Endothelial cell of umbilical vein (primary cell): ENCODE measurements around the gene KAT6B. TPM values are rescaled to one million over a fixed set of nuclear protein-coding genes. Genes with fewer than 3 reads are reported as not detected.

Source experiments
- BruUV-seq: library from RNA; stranded (reverse); fragments of 400-500 nt; replicated peaks from 2 replicates; lab custom pipeline; 2021; lab: Mats Ljungman, UMichigan
- CTCF ChIA-PET: fragments of 300-600, 350-600 bp; sonication (Branson Sonifier 250); formaldehyde crosslinking; loops from one replicate; lab custom pipeline; 2021; ENCODE audit warnings: antibody characterized with exemption, inconsistent platforms; lab: Charles Lee
- POLR2A ChIA-PET: fragments of 300-600, 350-600 bp; sonication (Branson Sonifier 250); formaldehyde crosslinking; loops from one replicate; lab custom pipeline; 2021; ENCODE audit warnings: antibody characterized with exemption, inconsistent platforms; lab: Charles Lee
- DNase-seq: peaks from one replicate; pipeline ENCODE4 v3.0.0-alpha.2; 2011; ENCODE audit warnings: low read depth, low spot score
- FAIRE-seq: peaks from 2 replicates; lab custom pipeline; 2011; peaks lifted over from hg19 to GRCh38; lab: Jason Lieb, UNC
- H2AFZ ChIP-seq: 2 replicates; pipeline ENCODE4 v1.6.0; 2012; ENCODE audit warnings: low read depth, low read length, control low read depth, inconsistent platforms
- H3K27ac ChIP-seq: 2 replicates; pipeline ENCODE4 v1.5.1; 2011; ENCODE audit warnings: low read depth, mild to moderate bottlenecking, control low read depth, low read length, moderate library complexity; ENCODE audit not compliant: insufficient read depth
- H3K27me3 ChIP-seq, 2 experiments: 2 replicates each; pipeline versions ENCODE4 v1.6.0 to v1.6.1; 2011; ENCODE audit warnings: low read length in 2 of 2, mixed read lengths in 1 of 2; ENCODE audit not compliant: control insufficient read depth in 2 of 2, insufficient read depth in 2 of 2
- H3K36me3 ChIP-seq, 2 experiments: 2 replicates in 1 of 2; 3 replicates in 1 of 2; pipeline ENCODE4 v1.5.1; 2011; ENCODE audit warnings: low read length in 2 of 2, mild to moderate bottlenecking in 1 of 2, moderate library complexity in 1 of 2; ENCODE audit not compliant: control insufficient read depth in 2 of 2, insufficient read depth in 2 of 2; ENCODE audit errors: extremely low read depth in 1 of 2
- H3K4me1 ChIP-seq: 3 replicates; pipeline ENCODE4 v1.5.1; 2011; ENCODE audit warnings: mild to moderate bottlenecking, low read length; ENCODE audit not compliant: control insufficient read depth, insufficient read depth; ENCODE audit errors: extremely low read depth
- H3K4me2 ChIP-seq: 2 replicates; pipeline ENCODE4 v1.6.1; 2011; ENCODE audit warnings: low read length, control low read depth, mixed read lengths; ENCODE audit not compliant: insufficient read depth
- H3K4me3 ChIP-seq, 3 experiments: fragments of 200-600 bp in 1 of 3; sonication (generic), shearing (Covaris generic) in 1 of 3; replicated peaks in 1 of 3; 2 replicates each; pipeline ENCODE4 v1.5.1; 2011 to 2016; ENCODE audit warnings: control low read depth in 3 of 3, low read length in 3 of 3, mild to moderate bottlenecking in 2 of 3, inconsistent platforms in 1 of 3, low read depth in 1 of 3, moderate library complexity in 1 of 3; ENCODE audit not compliant: insufficient read depth in 1 of 3
- H3K79me2 ChIP-seq: 2 replicates; pipeline ENCODE4 v1.6.0; 2012; ENCODE audit warnings: low read length, inconsistent platforms; ENCODE audit not compliant: control insufficient read depth, insufficient read depth
- H3K9ac ChIP-seq: replicated peaks from 2 replicates; pipeline ENCODE3; 2011; ENCODE audit warnings: low read length, control low read depth; ENCODE audit not compliant: insufficient read depth; ENCODE audit errors: extremely low read depth
- H3K9me1 ChIP-seq: replicated peaks from 3 replicates; pipeline ENCODE4 v1.6.0; 2011; ENCODE audit warnings: mild to moderate bottlenecking, low read length; ENCODE audit not compliant: control insufficient read depth, insufficient read depth; ENCODE audit errors: extremely low read depth
- H3K9me3 ChIP-seq: replicated peaks from 2 replicates; pipeline ENCODE4 v1.5.1; 2012; ENCODE audit warnings: low read length, inconsistent platforms; ENCODE audit not compliant: control insufficient read depth, insufficient read depth
- H4K20me1 ChIP-seq: replicated peaks from 2 replicates; pipeline ENCODE3; 2011; ENCODE audit warnings: mild to moderate bottlenecking, low read length; ENCODE audit not compliant: control insufficient read depth, insufficient read depth; ENCODE audit errors: extremely low read depth
- EZH2 ChIP-seq: IDR thresholded peaks from 2 replicates; pipeline ENCODE4 v1.6.1; 2012; ENCODE audit warnings: borderline replicate concordance, low read depth, mild to moderate bottlenecking, moderate library complexity, low read length, inconsistent platforms; ENCODE audit not compliant: severe bottlenecking
- FOS ChIP-seq: IDR thresholded peaks from 2 replicates; pipeline ENCODE4 v1.6.1; 2011; ENCODE audit warnings: mild to moderate bottlenecking, low read length, moderate library complexity, borderline replicate concordance; ENCODE audit not compliant: insufficient read depth
- GATA2 ChIP-seq: IDR thresholded peaks from 2 replicates; pipeline ENCODE4 v1.7.0; 2011; ENCODE audit warnings: low read depth, mild to moderate bottlenecking, moderate library complexity, mixed read lengths, low read length; ENCODE audit not compliant: insufficient read length, insufficient read depth
- JUN ChIP-seq: IDR thresholded peaks from 2 replicates; pipeline ENCODE4 v1.6.1; 2011; ENCODE audit warnings: borderline replicate concordance, low read depth; ENCODE audit not compliant: insufficient read length, insufficient read depth
- MAX ChIP-seq: IDR thresholded peaks from 2 replicates; pipeline ENCODE4 v1.6.1; 2011; ENCODE audit not compliant: insufficient read depth, insufficient read length
- MYC ChIP-seq: IDR thresholded peaks from one replicate; pipeline ENCODE4 v1.6.1; 2011; ENCODE audit warnings: mild to moderate bottlenecking, low read depth, low read length
- POLR2A ChIP-seq: IDR thresholded peaks from 2 replicates; pipeline ENCODE4 v1.6.1; 2012; ENCODE audit warnings: low read depth, mild to moderate bottlenecking, control low read depth, low read length
- POLR2AphosphoS5 ChIP-seq: IDR thresholded peaks from 2 replicates; pipeline ENCODE4 v1.6.1; 2012; ENCODE audit warnings: low read depth, mild to moderate bottlenecking, control low read depth, low read length, moderate library complexity; ENCODE audit not compliant: insufficient read depth
- dilution Hi-C: fragments of 300-500 bp; cut with MboI; formaldehyde crosslinking; loops from one replicate; pipeline ENCODE4 v1.15.0; 2019; ENCODE audit warnings: low sequenced_read_pairs; ENCODE audit not compliant: extremely low pct_ligation_motif_present
- intact Hi-C: fragments of 100-400 bp; cut with micrococcal nuclease; formaldehyde crosslinking; loops from one replicate; pipeline ENCODE4 v1.10.0; 2022
- polyA plus RNA-seq, 4 experiments: library from polyadenylated mRNA; depleted of rRNA in 3 of 4; stranded (reverse) in 3 of 4; unstranded in 1 of 4; fragments of >200 nt; gene quantifications; 2 replicates each; pipeline versions ENCODE4 v1.2.1 to v1.2.3, GENCODE V29; 2011 to 2012; ENCODE audit warnings: missing spikeins in 1 of 4
- total RNA-seq: library from RNA; stranded (reverse); gene quantifications from 2 replicates; pipeline ENCODE4 v1.2.3, GENCODE V29; 2021
- TF ChIP-seq, protein P1 (sequence below), 2 donors: IDR thresholded peaks; 1 replicate in 1 of 2; 2 replicates in 1 of 2; pipeline ENCODE4 v1.5.1; 2011; ENCODE audit warnings: low read length in 2 of 2, mild to moderate bottlenecking in 2 of 2, moderate library complexity in 2 of 2, control low read depth in 1 of 2, inconsistent platforms in 1 of 2, low read depth in 1 of 2; ENCODE audit not compliant: insufficient read depth in 1 of 2; ENCODE audit errors: extremely low read depth in 1 of 2

Gene KAT6B
- total and polyA plus RNA-seq, 2 donors (not counting 3 experiments of a cell fraction or from before 2014, with no cell fraction given): 4.5 to 17.0 TPM

DNA sequence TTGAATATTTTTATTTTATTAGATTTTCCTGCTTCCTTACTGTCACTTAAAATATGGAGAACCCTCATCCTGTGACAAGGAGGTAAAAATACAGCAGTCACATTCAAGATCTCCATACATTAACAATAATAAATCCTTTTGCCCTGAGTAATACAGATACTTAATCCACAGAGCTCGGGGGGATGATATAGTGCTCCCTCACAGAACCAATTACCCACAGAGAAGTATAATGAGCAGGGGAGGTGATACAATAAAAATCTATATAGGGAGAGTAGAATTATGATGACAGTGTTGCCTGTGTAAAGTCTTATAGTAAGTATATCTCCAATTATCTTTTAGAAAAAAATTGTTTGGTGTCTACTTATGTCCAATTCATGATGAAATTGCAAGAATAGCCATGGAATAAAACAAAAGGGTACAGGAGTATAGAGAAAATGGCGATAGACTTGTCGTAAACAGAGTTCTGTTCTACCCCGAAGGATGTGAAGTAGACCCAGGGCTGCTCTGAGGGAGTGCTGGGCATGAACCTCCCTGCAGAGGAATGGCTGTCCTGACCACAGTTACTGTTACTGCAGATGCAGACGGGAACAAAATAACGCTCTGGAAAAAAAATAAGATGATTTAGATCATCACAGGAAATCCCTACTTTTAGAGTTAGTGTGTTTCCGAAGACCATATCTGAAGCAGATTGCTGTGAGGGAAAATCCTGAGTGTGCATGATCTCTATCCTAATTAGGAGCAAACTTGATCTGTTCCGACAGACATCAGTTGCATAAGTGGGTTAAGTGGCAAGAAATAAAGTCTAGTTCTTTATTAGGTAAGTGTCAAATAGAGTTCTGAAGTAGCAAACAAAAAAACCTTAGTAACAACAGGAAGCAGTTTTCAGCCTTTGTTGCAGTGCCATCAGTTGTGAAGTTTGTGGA lies 123.7 kb downstream of the KAT6B start:
- no peaks in the 10 kb centered on the region for H3K79me2 ChIP-seq
- CTCF ChIA-PET: interaction anchor here (0.6 to 1.0 kb wide), 2 partner anchors 25 to 141 kb away, joined by 3 read pairs; no protein-coding TSS in a partner anchor

GRCh38 chr10:74953214-74953613 lies 126.8 kb downstream of the KAT6B start:
- intact Hi-C loops (no loop called here), dilution Hi-C loops (no loop called here)
- H3K27ac ChIP-seq: no peak overlapping the region
- H3K4me3 ChIP-seq: no peak overlapping the region
- H3K9ac ChIP-seq: no peak overlapping the region
- POLR2A ChIA-PET: no interaction called here
- H3K79me2 ChIP-seq: no peaks in the 10 kb centered on the region
- H3K27me3 ChIP-seq: no peaks in the 10 kb centered on the region
- FAIRE-seq (no peak), DNase-seq (no peak)
- no peaks in the 10 kb centered on the region for H3K36me3 ChIP-seq
- H3K4me1 ChIP-seq: no peaks in the 10 kb centered on the region
- H3K4me2 ChIP-seq: no peak overlapping the region
- CTCF ChIA-PET: no interaction called here
- H3K9me1 ChIP-seq: no peaks in the 10 kb centered on the region
- H3K9me3 ChIP-seq: no peaks in the 10 kb centered on the region
- H4K20me1 ChIP-seq: peaks cover 2% of the 10 kb centered on the region
- TF ChIP-seq MAX: no peak
- no peak for TF ChIP-seq FOS
- TF ChIP-seq POLR2AphosphoS5: no peak
- no peak for TF ChIP-seq POLR2A
- TF ChIP-seq, protein P1, sequence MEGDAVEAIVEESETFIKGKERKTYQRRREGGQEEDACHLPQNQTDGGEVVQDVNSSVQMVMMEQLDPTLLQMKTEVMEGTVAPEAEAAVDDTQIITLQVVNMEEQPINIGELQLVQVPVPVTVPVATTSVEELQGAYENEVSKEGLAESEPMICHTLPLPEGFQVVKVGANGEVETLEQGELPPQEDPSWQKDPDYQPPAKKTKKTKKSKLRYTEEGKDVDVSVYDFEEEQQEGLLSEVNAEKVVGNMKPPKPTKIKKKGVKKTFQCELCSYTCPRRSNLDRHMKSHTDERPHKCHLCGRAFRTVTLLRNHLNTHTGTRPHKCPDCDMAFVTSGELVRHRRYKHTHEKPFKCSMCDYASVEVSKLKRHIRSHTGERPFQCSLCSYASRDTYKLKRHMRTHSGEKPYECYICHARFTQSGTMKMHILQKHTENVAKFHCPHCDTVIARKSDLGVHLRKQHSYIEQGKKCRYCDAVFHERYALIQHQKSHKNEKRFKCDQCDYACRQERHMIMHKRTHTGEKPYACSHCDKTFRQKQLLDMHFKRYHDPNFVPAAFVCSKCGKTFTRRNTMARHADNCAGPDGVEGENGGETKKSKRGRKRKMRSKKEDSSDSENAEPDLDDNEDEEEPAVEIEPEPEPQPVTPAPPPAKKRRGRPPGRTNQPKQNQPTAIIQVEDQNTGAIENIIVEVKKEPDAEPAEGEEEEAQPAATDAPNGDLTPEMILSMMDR (IDR thresholded peaks at IDR 0.05; ENCODE audit: extremely low read depth in 1 of 2, insufficient read depth in 1 of 2, low read depth in 1 of 2, low read length in 2 of 2): no peak
- no peak for TF ChIP-seq JUN
- TF ChIP-seq EZH2: no peak
- TF ChIP-seq MYC: no peak
- no peak for TF ChIP-seq GATA2
- H2AFZ ChIP-seq: no peak overlapping the region
- BruUV-seq: no TSS peak

More for the DNA sequence above, 123.7 kb downstream of the KAT6B start:
- Histone ChIP-seq H3K27me3 (no peaks in the 10 kb centered on the region), H3K36me3 (no peaks in the 10 kb centered on the region), H2AFZ (no peak overlapping the region), H4K20me1 (no peaks in the 10 kb centered on the region), H3K4me2 (no peak overlapping the region), H3K4me1 (no peaks in the 10 kb centered on the region), H3K27ac (no peak overlapping the region), H3K9ac (no peak overlapping the region), H3K9me3 (no peaks in the 10 kb centered on the region), H3K9me1 (no peaks in the 10 kb centered on the region), H3K4me3 (no peak overlapping the region)
- DNase-seq (no peak), FAIRE-seq (no peak)
- BruUV-seq: no TSS peak
- dilution Hi-C loops: no loop called here
- intact Hi-C loops: no loop called here
- POLR2A ChIA-PET: no interaction called here
- TF ChIP-seq POLR2AphosphoS5: no peak
- TF ChIP-seq JUN: no peak
- TF ChIP-seq EZH2: no peak
